Measurements from ENCODE around the gene SLC30A3. TPM values are rescaled to one million over a fixed set of nuclear protein-coding genes. Genes with fewer than 3 reads are reported as not detected.

The SLC30A3 gene
- total and polyA plus RNA-seq, 10 of the 15 experiments (the other 5 are each of a cell fraction or from before 2014, with no cell fraction given) = 0.23 TPM; not detected in 9

GRCh38 chr2:27270670-27271069 is 7.8 kb upstream of the SLC30A3 start:
- no peaks in the 10 kb centered on the region for H3K36me3 ChIP-seq (ENCODE audit: control insufficient read depth in 2 of 2, insufficient read depth in 2 of 2, low read length in 1 of 2)
- no peak overlapping the region for H3K4me2 ChIP-seq (ENCODE audit: control insufficient read depth, insufficient read depth)
- H3K79me2 ChIP-seq (ENCODE audit: control insufficient read depth, insufficient read depth, low read length) = no peaks in the 10 kb centered on the region
- SMC1A ChIA-PET (ENCODE audit: uncharacterized antibody, unreplicated experiment) = interaction anchor here (0.5 to 1.5 kb wide), 3 partner anchors 9 to 162 kb away, joined by 3 to 9 read pairs (median 3); no protein-coding TSS in a partner anchor
- peaks cover 4% of the 10 kb centered on the region; the same call in 1 of the 2 replicates for H3K4me1 ChIP-seq (ENCODE audit: control insufficient read depth, insufficient read depth, low read length)
- no peak for DNase-seq (ENCODE audit: low read depth, low spot score)
- intact Hi-C loops (cut with micrococcal nuclease; ENCODE audit: unreplicated experiment) = no loop called here
- peaks cover 0 to 3% of the 10 kb centered on the region in 2 experiments; a peak in 1 of 4 replicates for H3K27me3 ChIP-seq (replicated peaks in 1 of 2; ENCODE audit: control insufficient read depth in 2 of 2, insufficient read depth in 2 of 2, low read length in 1 of 2)
- 33% methylated on average over 2 of the region's 2 CpGs for WGBS (ENCODE audit: insufficient coverage, insufficient replicate concordance, low lambda C conversion rate, missing lambda C conversion rate)
- no TSS peak for BruUV-seq (replicated peaks)
- TF ChIP-seq RUNX3 (IDR thresholded peaks at IDR 0.05; ENCODE audit: low read length) (0 out of 2 replicates have a peak, but pooled peaks have one; percentile 5), SREBF2 (IDR thresholded peaks at IDR 0.05; ENCODE audit: low read length) (no peak)
- RAD21 ChIA-PET (ENCODE audit: unreplicated experiment) = interaction anchor here (1.2 kb wide), 1 partner anchor 9 kb away, joined by 7 read pairs; no protein-coding TSS in a partner anchor
- CTCF ChIA-PET = interaction anchor here (0.8 to 7.9 kb wide), 4 partner anchors 8 to 190 kb away, joined by 3 to 52 read pairs (median 4); no protein-coding TSS in a partner anchor
- no peak for FAIRE-seq
- no peaks in the 10 kb centered on the region for H4K20me1 ChIP-seq (ENCODE audit: control insufficient read depth, insufficient read depth)
- no peak overlapping the region for H2AFZ ChIP-seq (ENCODE audit: control insufficient read depth, low read depth, low read length)
- peak; percentile 41; the same call in 1 of the 3 replicates for ATAC-seq
- H3K9ac ChIP-seq (ENCODE audit: control insufficient read depth, insufficient read depth, low read length) = no peak overlapping the region
- no peak overlapping the region for H3K27ac ChIP-seq (ENCODE audit: control insufficient read depth, insufficient read depth)
- in situ Hi-C loops (cut with MboI) = no loop called here
- POLR2A ChIA-PET = no interaction called here
- H3K9me3 ChIP-seq (replicated peaks; ENCODE audit: control insufficient read depth, insufficient read depth, low read length) = no peaks in the 10 kb centered on the region
- no peak overlapping the region for H3K4me3 ChIP-seq

GRCh38 chr2:27270131-27270530 is 7.3 kb upstream of the SLC30A3 start:
- Histone ChIP-seq H3K27me3 (replicated peaks in 1 of 2; ENCODE audit: control insufficient read depth in 2 of 2, insufficient read depth in 2 of 2, low read length in 1 of 2) (peaks cover 0 to 3% of the 10 kb centered on the region in 2 experiments; a peak in 3 of 4 replicates), H3K36me3 (ENCODE audit: control insufficient read depth in 2 of 2, insufficient read depth in 2 of 2, low read length in 1 of 2) (no peaks in the 10 kb centered on the region), H2AFZ (ENCODE audit: control insufficient read depth, low read depth, low read length) (no peak overlapping the region), H3K27ac (ENCODE audit: control insufficient read depth, insufficient read depth) (no peak overlapping the region), H3K4me2 (ENCODE audit: control insufficient read depth, insufficient read depth) (no peak overlapping the region), H3K4me3 (no peak overlapping the region), H4K20me1 (ENCODE audit: control insufficient read depth, insufficient read depth) (no peaks in the 10 kb centered on the region), H3K9me3 (replicated peaks; ENCODE audit: control insufficient read depth, insufficient read depth, low read length) (no peaks in the 10 kb centered on the region), H3K4me1 (ENCODE audit: control insufficient read depth, insufficient read depth, low read length) (peaks cover 5% of the 10 kb centered on the region; the same call in 1 of the 2 replicates), H3K79me2 (ENCODE audit: control insufficient read depth, insufficient read depth, low read length) (no peaks in the 10 kb centered on the region), H3K9ac (ENCODE audit: control insufficient read depth, insufficient read depth, low read length) (no peak overlapping the region)
- SMC1A ChIA-PET (ENCODE audit: uncharacterized antibody, unreplicated experiment) = interaction anchor here (0.5 to 1.5 kb wide), 3 partner anchors 9 to 162 kb away, joined by 3 to 9 read pairs (median 3); no protein-coding TSS in a partner anchor
- 63% methylated on average over 3 of the region's 3 CpGs for WGBS (ENCODE audit: insufficient coverage, insufficient replicate concordance, low lambda C conversion rate, missing lambda C conversion rate)
- RAD21 ChIA-PET (ENCODE audit: unreplicated experiment) = interaction anchor here (1.2 kb wide), 1 partner anchor 10 kb away, joined by 7 read pairs; no protein-coding TSS in a partner anchor
- in situ Hi-C loops (cut with MboI) = no loop called here
- CTCF ChIA-PET = interaction anchor here (0.8 to 7.9 kb wide), 4 partner anchors 9 to 189 kb away, joined by 3 to 52 read pairs (median 3); no protein-coding TSS in a partner anchor
- BruUV-seq (replicated peaks) = no TSS peak
- FAIRE-seq (no peak), ATAC-seq (no peak), DNase-seq (ENCODE audit: low read depth, low spot score) (no peak)
- intact Hi-C loops (cut with micrococcal nuclease; ENCODE audit: unreplicated experiment) = no loop called here
- POLR2A ChIA-PET = no interaction called here
- TF ChIP-seq CBX3 (IDR thresholded peaks at IDR 0.05; ENCODE audit: borderline replicate concordance, low read depth) = no peak
- no peak for TF ChIP-seq YY1 (IDR thresholded peaks at IDR 0.05; ENCODE audit: low read depth, low read length)
- no peak for TF ChIP-seq MXI1 (IDR thresholded peaks at IDR 0.05; ENCODE audit: low read depth, low read length)
- TF ChIP-seq RELB (IDR thresholded peaks at IDR 0.05; ENCODE audit: low read depth) = no peak
- TF ChIP-seq USF2 (IDR thresholded peaks at IDR 0.05; ENCODE audit: borderline replicate concordance, low read depth, low read length) = no peak
- TF ChIP-seq IRF4 (IDR thresholded peaks at IDR 0.05; ENCODE audit: low read depth, low read length) = no peak
- TF ChIP-seq TARDBP (IDR thresholded peaks at IDR 0.05; ENCODE audit: borderline replicate concordance) = no peak
- TF ChIP-seq RAD21 (IDR thresholded peaks at IDR 0.05; ENCODE audit: insufficient read depth, low read depth, low read length) = no peak
- TF ChIP-seq MTA3 (IDR thresholded peaks at IDR 0.05; ENCODE audit: borderline replicate concordance, low read length) = no peak
- no peak for TF ChIP-seq CREB1 (IDR thresholded peaks at IDR 0.05; ENCODE audit: low read depth)
- TF ChIP-seq NR2C2 (IDR thresholded peaks at IDR 0.05; ENCODE audit: borderline replicate concordance, control insufficient read depth, insufficient read length, low read depth) = no peak
- no peak for TF ChIP-seq CHD4 (IDR thresholded peaks at IDR 0.05)
- TF ChIP-seq POLR2A (IDR thresholded peaks at IDR 0.05; ENCODE audit: low read depth, low read length) = no peak
- no peak for TF ChIP-seq USF1 (IDR thresholded peaks at IDR 0.05; ENCODE audit: borderline replicate concordance, extremely low read length, insufficient read depth, low read depth, low read length)

Measured in GM12878 (cell line).